ENCODE results near the gene ITCH. TPM values are rescaled to one million over a fixed set of nuclear protein-coding genes. Genes with fewer than 3 reads are reported as not detected.
"Not testable (repeated sequence)": the region's sequence is repeated elsewhere in the genome, so short reads cannot be mapped to it uniquely, and the experiment has no call there.

Gene ITCH
- total RNA-seq, 2 experiments from 2014 or later, result 41.4 to 43.5 TPM

- Mint-ChIP-seq H3K27ac (no peak overlapping the region), H3K27me3 (no peaks in the 10 kb centered on the region), H3K4me3 (no peak overlapping the region), H3K4me1 (peaks cover 14% of the 10 kb centered on the region), H3K9me3 (ENCODE audit: low read depth) (no peaks in the 10 kb centered on the region), H3K36me3 (ENCODE audit: low read depth) (peaks cover 23% of the 10 kb centered on the region)
- DNase-seq (no peak), ATAC-seq (no peak)
- CTCF ChIA-PET, result interaction anchor here (1.0 kb wide), 1 partner anchor 109 kb away, joined by 6 read pairs; no protein-coding TSS in a partner anchor
- POLR2A ChIA-PET, result no interaction called here
- intact Hi-C loops (cut with DNase I, micrococcal nuclease), result no loop called here
Measured at GRCh38 chr20:34420975-34421374, 57.9 kb downstream of the ITCH start.

- Mint-ChIP-seq H3K27ac (no peak overlapping the region), H3K27me3 (no peaks in the 10 kb centered on the region), H3K4me3 (no peak overlapping the region), H3K4me1 (peaks cover 10% of the 10 kb centered on the region), H3K36me3 (ENCODE audit: low read depth) (peaks cover 23% of the 10 kb centered on the region), H3K9me3 (ENCODE audit: low read depth) (no peaks in the 10 kb centered on the region)
- ATAC-seq, result no peak
- no peak for DNase-seq
- intact Hi-C loops (cut with DNase I, micrococcal nuclease), result no loop called here
- ChIA-PET POLR2A (no interaction called here), CTCF (no interaction called here)
Measured at GRCh38 chr20:34421766-34422466, 58.8 kb downstream of the ITCH start.

DNA sequence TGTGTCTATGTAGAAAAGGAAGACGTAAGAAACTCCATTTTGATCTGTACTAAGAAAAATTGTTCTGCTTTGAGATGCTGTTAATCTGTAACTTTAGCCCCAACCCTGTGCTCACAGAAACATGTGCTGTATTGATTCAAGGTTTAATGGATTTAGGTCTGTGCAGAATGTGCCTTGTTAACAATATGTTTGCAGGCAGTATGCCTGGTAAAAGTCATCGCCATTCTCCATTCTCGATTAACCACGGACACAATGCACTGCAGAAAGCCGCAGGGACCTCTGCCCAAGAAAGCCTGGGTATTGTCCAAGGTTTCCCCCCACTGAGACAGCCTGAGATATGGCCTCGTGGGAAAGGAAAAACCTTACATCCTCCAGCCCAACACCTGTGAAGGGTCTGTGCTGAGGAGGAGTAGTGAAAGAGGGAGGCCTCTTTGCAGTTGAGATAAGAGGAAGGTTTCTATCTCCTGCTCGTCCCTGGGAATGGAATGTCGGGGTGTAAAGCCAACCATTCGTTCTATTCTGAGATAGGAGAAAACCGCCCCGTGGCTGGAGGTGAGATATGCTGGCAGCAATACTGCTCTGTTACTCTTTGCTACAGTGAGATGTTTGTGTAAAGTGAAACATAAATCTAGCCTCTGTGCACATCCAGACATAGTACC lies 62.1 kb downstream of the ITCH start:
- CTCF ChIA-PET, result interaction anchor here (1.1 kb wide), 1 partner anchor 112 kb away, joined by 3 read pairs; no protein-coding TSS in a partner anchor

DNA sequence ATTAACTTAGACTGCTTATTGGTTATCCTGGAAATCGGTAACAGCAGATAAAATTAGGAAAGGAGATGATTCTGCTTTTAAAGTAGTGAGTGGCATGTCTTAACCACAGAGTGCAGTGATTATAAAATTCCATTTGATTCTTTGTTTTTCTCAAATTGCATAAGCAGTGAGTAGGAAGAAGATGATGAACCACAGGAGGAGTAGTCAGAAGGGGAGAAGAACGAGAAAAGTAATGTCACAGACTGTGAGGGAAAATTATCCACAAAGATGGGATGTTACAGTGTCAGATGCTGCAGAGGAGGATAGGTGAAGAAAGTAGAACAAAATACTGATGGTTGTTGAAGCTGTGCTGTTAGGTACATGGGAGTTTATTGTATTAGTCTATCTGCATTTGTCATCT lies 63.0 kb downstream of the ITCH start:
- intact Hi-C loops (cut with DNase I, micrococcal nuclease), result no loop called here
- CTCF ChIA-PET, result interaction anchor here (0.5 to 0.6 kb wide), 2 partner anchors 64 to 892 kb away, joined by 3 read pairs; no protein-coding TSS in a partner anchor
- peaks cover 25% of the 10 kb centered on the region for H3K36me3 Mint-ChIP-seq (ENCODE audit: low read depth)
- H3K4me1 Mint-ChIP-seq, result peaks cover 10% of the 10 kb centered on the region
- H3K27me3 Mint-ChIP-seq, result no peaks in the 10 kb centered on the region
- DNase-seq, result no peak
- POLR2A ChIA-PET, result no interaction called here
- peak; percentile 16 for ATAC-seq
- no peaks in the 10 kb centered on the region for H3K9me3 Mint-ChIP-seq (ENCODE audit: low read depth)
- no peak overlapping the region for H3K4me3 Mint-ChIP-seq
- H3K27ac Mint-ChIP-seq, result no peak overlapping the region

More for the DNA sequence above, 62.1 kb downstream of the ITCH start:
- H3K9me3 Mint-ChIP-seq (ENCODE audit: low read depth); intact Hi-C loops (cut with DNase I, micrococcal nuclease); ATAC-seq; DNase-seq; H3K27me3 Mint-ChIP-seq; H3K4me3 Mint-ChIP-seq; POLR2A ChIA-PET: not testable (repeated sequence)
- Mint-ChIP-seq H3K4me1 (peaks cover 10% of the 10 kb centered on the region), H3K36me3 (ENCODE audit: low read depth) (peaks cover 26% of the 10 kb centered on the region), H3K27ac (peak overlapping the region; percentile 11)

DNA sequence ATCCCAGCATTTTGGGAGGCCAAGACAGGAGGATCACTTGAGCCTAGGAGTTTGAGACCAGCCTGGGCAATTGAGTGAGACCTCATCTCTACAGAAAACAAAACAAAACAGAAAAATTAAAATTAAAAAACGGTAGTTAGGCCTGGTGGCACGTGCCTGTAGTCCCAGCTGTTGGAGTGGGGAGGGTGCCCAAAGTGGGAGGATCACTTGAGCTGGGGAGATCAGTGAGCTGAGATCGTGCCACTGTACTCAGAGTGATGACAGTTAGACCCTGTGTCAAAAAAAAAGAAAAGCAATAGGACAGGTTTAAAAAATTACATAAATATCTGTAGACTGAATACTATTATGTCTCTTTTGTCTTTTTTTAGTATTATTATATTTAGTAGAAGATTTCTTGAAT lies 64.3 kb downstream of the ITCH start:
- POLR2A ChIA-PET, result no interaction called here
- no peak for DNase-seq
- Mint-ChIP-seq H3K4me3 (no peak overlapping the region), H3K27ac (no peak overlapping the region), H3K4me1 (peaks cover 10% of the 10 kb centered on the region), H3K27me3 (no peaks in the 10 kb centered on the region), H3K9me3 (ENCODE audit: low read depth) (no peaks in the 10 kb centered on the region), H3K36me3 (ENCODE audit: low read depth) (peaks cover 20% of the 10 kb centered on the region)
- intact Hi-C loops (cut with DNase I, micrococcal nuclease), result no loop called here
- CTCF ChIA-PET, result interaction anchor here (1.2 to 2.0 kb wide), 2 partner anchors 10 to 115 kb away, joined by 3 to 5 read pairs; no protein-coding TSS in a partner anchor
- ATAC-seq, result no peak

DNA sequence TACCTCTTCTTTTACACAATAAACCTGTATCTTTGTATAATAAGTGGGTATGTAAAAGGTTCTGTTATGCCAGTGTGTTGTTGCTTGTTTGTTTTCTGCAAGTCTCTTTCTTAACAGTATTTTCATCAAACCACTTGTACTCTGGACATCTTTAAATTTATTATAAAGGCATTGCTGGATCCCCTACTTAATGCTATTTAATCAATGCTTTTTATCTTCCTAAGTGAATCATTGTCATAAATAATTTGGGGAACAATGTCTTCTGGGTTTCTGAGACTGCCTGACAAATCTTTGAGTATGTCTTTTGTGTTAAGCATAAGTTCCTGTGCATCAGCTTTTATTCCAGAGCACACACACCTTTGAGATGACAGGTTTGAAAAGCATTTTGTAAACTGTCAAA lies 64.7 kb downstream of the ITCH start:
- Mint-ChIP-seq H3K36me3 (ENCODE audit: low read depth) (peaks cover 20% of the 10 kb centered on the region), H3K4me3 (no peak overlapping the region), H3K9me3 (ENCODE audit: low read depth) (no peaks in the 10 kb centered on the region), H3K4me1 (peaks cover 10% of the 10 kb centered on the region), H3K27ac (no peak overlapping the region), H3K27me3 (no peaks in the 10 kb centered on the region)
- no peak for DNase-seq
- intact Hi-C loops (cut with DNase I, micrococcal nuclease), result no loop called here
- CTCF ChIA-PET, result interaction anchor here (1.4 to 2.0 kb wide), 2 partner anchors 9 to 115 kb away, joined by 4 to 5 read pairs; no protein-coding TSS in a partner anchor
- POLR2A ChIA-PET, result no interaction called here
- ATAC-seq, result no peak

- H3K9me3 Mint-ChIP-seq (ENCODE audit: low read depth), result no peaks in the 10 kb centered on the region
- peaks cover 1% of the 10 kb centered on the region for H3K4me1 Mint-ChIP-seq
- ATAC-seq, result no peak
- no peak overlapping the region for H3K4me3 Mint-ChIP-seq
- H3K27ac Mint-ChIP-seq, result peak overlapping the region; percentile 27
- CTCF ChIA-PET, result interaction anchor here (1.2 kb wide), 1 partner anchor 119 kb away, joined by 5 read pairs; no protein-coding TSS in a partner anchor
- intact Hi-C loops (cut with DNase I, micrococcal nuclease), result no loop called here
- H3K36me3 Mint-ChIP-seq (ENCODE audit: low read depth), result peaks cover 7% of the 10 kb centered on the region
- no peaks in the 10 kb centered on the region for H3K27me3 Mint-ChIP-seq
- POLR2A ChIA-PET, result no interaction called here
- no peak for DNase-seq
Measured at GRCh38 chr20:34431168-34431567, 68.1 kb downstream of the ITCH start.

GRCh38 chr20:34432663-34433062 lies 69.6 kb downstream of the ITCH start:
- CTCF ChIA-PET, result interaction anchor here (1.2 kb wide), 1 partner anchor 120 kb away, joined by 5 read pairs; no protein-coding TSS in a partner anchor
- H3K4me1 Mint-ChIP-seq; H3K9me3 Mint-ChIP-seq (ENCODE audit: low read depth); H3K36me3 Mint-ChIP-seq (ENCODE audit: low read depth); POLR2A ChIA-PET; H3K27ac Mint-ChIP-seq; intact Hi-C loops (cut with DNase I, micrococcal nuclease); ATAC-seq; H3K4me3 Mint-ChIP-seq; H3K27me3 Mint-ChIP-seq; DNase-seq: not testable (repeated sequence)

GRCh38 chr20:34433391-34433790 lies 70.3 kb downstream of the ITCH start:
- DNase-seq (no peak), ATAC-seq (no peak)
- H3K27ac Mint-ChIP-seq, result no peak overlapping the region
- H3K27me3 Mint-ChIP-seq, result no peaks in the 10 kb centered on the region
- H3K4me3 Mint-ChIP-seq, result no peak overlapping the region
- ChIA-PET POLR2A (no interaction called here), CTCF (no interaction called here)
- intact Hi-C loops (cut with DNase I, micrococcal nuclease), result no loop called here
- H3K9me3 Mint-ChIP-seq (ENCODE audit: low read depth), result no peaks in the 10 kb centered on the region
- peaks cover 10% of the 10 kb centered on the region for H3K4me1 Mint-ChIP-seq
- H3K36me3 Mint-ChIP-seq (ENCODE audit: low read depth), result peaks cover 8% of the 10 kb centered on the region

GRCh38 chr20:34435589-34435988 lies 72.5 kb downstream of the ITCH start:
- Mint-ChIP-seq H3K27me3 (no peaks in the 10 kb centered on the region), H3K36me3 (ENCODE audit: low read depth) (peaks cover 16% of the 10 kb centered on the region), H3K27ac (no peak overlapping the region), H3K9me3 (ENCODE audit: low read depth) (no peaks in the 10 kb centered on the region), H3K4me1 (peaks cover 10% of the 10 kb centered on the region), H3K4me3 (no peak overlapping the region)
- no peak for DNase-seq
- intact Hi-C loops (cut with DNase I, micrococcal nuclease), result no loop called here
- ChIA-PET POLR2A (no interaction called here), CTCF (interaction anchor here (2.0 kb wide), 1 partner anchor 123 kb away, joined by 8 read pairs; no protein-coding TSS in a partner anchor)
- no peak for ATAC-seq

DNA sequence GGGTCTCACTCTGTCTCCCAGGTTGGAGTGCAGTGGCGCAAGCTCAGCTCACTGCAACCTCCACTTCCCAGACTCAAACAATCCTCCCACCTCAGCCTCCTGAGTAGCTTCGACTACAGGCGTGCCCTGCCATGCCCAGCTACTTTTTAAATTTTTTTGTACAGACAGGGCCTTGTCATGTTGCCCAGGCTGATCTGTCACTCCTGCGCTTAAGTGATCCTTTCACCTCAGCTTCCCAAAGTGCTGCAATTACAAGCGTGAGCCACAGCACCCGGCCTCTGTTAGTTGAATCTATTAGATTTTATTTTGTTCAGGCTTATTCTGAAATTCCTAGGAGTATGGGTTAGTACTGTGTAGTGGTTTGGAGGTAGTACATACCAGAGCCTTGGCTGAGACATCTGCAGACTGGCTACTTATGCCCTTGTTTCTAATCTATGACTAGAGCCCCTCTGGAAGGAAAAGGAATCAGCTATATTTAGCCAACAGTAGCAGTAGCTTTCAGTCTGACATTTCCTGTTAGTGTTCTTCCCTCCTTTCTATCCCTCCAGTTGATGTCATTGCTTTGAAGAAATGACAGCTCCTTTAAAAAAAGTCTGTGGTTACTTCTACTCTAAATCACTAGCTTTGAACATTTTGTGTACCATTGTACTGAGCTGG lies 74.4 kb downstream of the ITCH start:
- no peaks in the 10 kb centered on the region for H3K27me3 Mint-ChIP-seq
- intact Hi-C loops (cut with DNase I, micrococcal nuclease), result no loop called here
- CTCF ChIA-PET, result interaction anchor here (1.0 to 3.9 kb wide), 5 partner anchors 9 to 125 kb away, joined by 3 to 19 read pairs (median 4); no protein-coding TSS in a partner anchor
- H3K27ac Mint-ChIP-seq, result peak overlapping the region; percentile 47
- no peak overlapping the region for H3K4me3 Mint-ChIP-seq
- POLR2A ChIA-PET, result interaction anchor here (0.7 to 0.9 kb wide), 2 partner anchors 35 to 75 kb away, joined by 3 to 6 read pairs; no protein-coding TSS in a partner anchor
- peaks cover 10% of the 10 kb centered on the region for H3K4me1 Mint-ChIP-seq
- ATAC-seq (no peak), DNase-seq (no peak)
- H3K36me3 Mint-ChIP-seq (ENCODE audit: low read depth), result peaks cover 25% of the 10 kb centered on the region
- H3K9me3 Mint-ChIP-seq (ENCODE audit: low read depth), result no peaks in the 10 kb centered on the region
